Measurements from ENCODE around the gene B3GNT9.

- TF ChIP-seq MAFK (IDR thresholded peaks at IDR 0.05; ENCODE audit: low read depth, low read length) (no peak), ASH2L (IDR thresholded peaks at IDR 0.05; ENCODE audit: low read length) (no peak), SIX5 (IDR thresholded peaks at IDR 0.05; ENCODE audit: low read depth, low read length) (no peak), JUN (IDR thresholded peaks at IDR 0.05; ENCODE audit: low read depth, low read length) (no peak), CTCF (IDR thresholded peaks at IDR 0.05; ENCODE audit: control extremely low read depth in 1 of 3, insufficient read depth in 1 of 3, low read depth in 1 of 3, low read length in 3 of 3) (no peak), POLR2A (IDR thresholded peaks at IDR 0.05; ENCODE audit: control extremely low read depth in 1 of 2, low read depth in 2 of 2, low read length in 2 of 2) (no peak), BRCA1 (IDR thresholded peaks at IDR 0.05; ENCODE audit: low read depth, low read length) (no peak), POLR2AphosphoS5 (IDR thresholded peaks at IDR 0.05; ENCODE audit: low read depth, low read length) (no peak), EP300 (IDR thresholded peaks at IDR 0.05; ENCODE audit: borderline replicate concordance in 1 of 2, low read depth in 2 of 2, low read length in 2 of 2) (no peak), TAF1 (IDR thresholded peaks at IDR 0.05; ENCODE audit: low read depth, low read length) (no peak)
Measured at GRCh38 chr16:67173323-67173722, 22.5 kb upstream of the B3GNT9 start.
